ENCODE measurements around the gene JAK1. TPM values are rescaled to one million over a fixed set of nuclear protein-coding genes. Genes with fewer than 3 reads are reported as not detected.

The JAK1 gene
- total and polyA plus RNA-seq, 2 of the 8 experiments (the other 6 are each of a cell fraction or from before 2014, with no cell fraction given), result 7.8 to 24.5 TPM

GRCh38 chr1:64995316-64995715 lies 29.0 kb upstream of the JAK1 start:
- H4K20me1 ChIP-seq (replicated peaks in 1 of 2; ENCODE audit: control insufficient read depth in 1 of 2, insufficient read depth in 2 of 2, low read length in 2 of 2), result no peaks in the 10 kb centered on the region
- FAIRE-seq, result no peak
- H2AK5ac ChIP-seq (ENCODE audit: low read depth, low read length), result no peak overlapping the region
- TF ChIP-seq RFX5 (IDR thresholded peaks at IDR 0.05; ENCODE audit: borderline replicate concordance, low read depth, low read length), result no peak
- TF ChIP-seq SIN3A (conservative IDR thresholded peaks at IDR 0.05 in 1 of 2, IDR thresholded peaks at IDR 0.05 in 1 of 2; ENCODE audit: low read depth in 1 of 2, low read length in 2 of 2), result no peak
- no peak for TF ChIP-seq CREB1 (IDR thresholded peaks at IDR 0.05)
- no peak for TF ChIP-seq SIX5 (IDR thresholded peaks at IDR 0.05; ENCODE audit: low read depth, low read length)
- no peak for TF ChIP-seq BRCA1 (IDR thresholded peaks at IDR 0.05; ENCODE audit: low read depth, low read length)
- TF ChIP-seq HDAC2 (IDR thresholded peaks at IDR 0.05; ENCODE audit: borderline replicate concordance in 1 of 2, low read depth in 2 of 2, low read length in 2 of 2), result no peak
- TF ChIP-seq RXRA (IDR thresholded peaks at IDR 0.05; ENCODE audit: insufficient read depth, low read depth, low read length), result no peak
- no peak for TF ChIP-seq CTCF (IDR thresholded peaks at IDR 0.05; ENCODE audit: control extremely low read depth in 1 of 3, insufficient read depth in 1 of 3, low read depth in 1 of 3, low read length in 3 of 3)
- no peak for TF ChIP-seq SP4 (IDR thresholded peaks at IDR 0.05; ENCODE audit: low read length)
- TF ChIP-seq HDAC6 (IDR thresholded peaks at IDR 0.05; ENCODE audit: low read depth, low read length), result no peak
- TF ChIP-seq NRF1 (IDR thresholded peaks at IDR 0.05; ENCODE audit: low read depth, low read length), result no peak
- no peak for TF ChIP-seq PHF8 (conservative IDR thresholded peaks at IDR 0.05; ENCODE audit: low read depth, low read length)

More at GRCh38 chr1:64995316-64995715, 29.0 kb upstream of the JAK1 start:
- no peak overlapping the region for H2BK15ac ChIP-seq (ENCODE audit: low read length)
- no peaks in the 10 kb centered on the region for H3K4me1 ChIP-seq (replicated peaks in 1 of 4; ENCODE audit: control insufficient read depth in 3 of 4, insufficient read depth in 4 of 4, low read length in 3 of 4)
- no peak overlapping the region for H2BK5ac ChIP-seq (ENCODE audit: low read depth, low read length)
- H4K5ac ChIP-seq (ENCODE audit: insufficient read length, low read depth, low read length), result no peak overlapping the region
- CTCF ChIA-PET (ENCODE audit: partially characterized antibody), result no interaction called here
- H3K9ac ChIP-seq (replicated peaks in 1 of 4; ENCODE audit: extremely low read depth in 1 of 4, low read depth in 3 of 4, low read length in 3 of 4), result no peak overlapping the region
- H3K36me3 ChIP-seq (ENCODE audit: control insufficient read depth in 2 of 4, insufficient read depth in 4 of 4, low read length in 3 of 4), result no peaks in the 10 kb centered on the region
- no peaks in the 10 kb centered on the region for H3K27me3 ChIP-seq (replicated peaks in 1 of 4; ENCODE audit: control insufficient read depth in 3 of 4, extremely low read depth in 1 of 4, insufficient read depth in 3 of 4, low read length in 3 of 4)
- H3K4me2 ChIP-seq (ENCODE audit: insufficient read depth in 1 of 2, low read depth in 2 of 2, low read length in 2 of 2), result no peak overlapping the region
- no peak for DNase-seq (ENCODE audit: low read depth in 1 of 2, low spot score in 2 of 2)
- no peak overlapping the region for H2BK20ac ChIP-seq (ENCODE audit: low read length)
- H3K9me3 ChIP-seq (ENCODE audit: insufficient read depth in 2 of 2, low read depth in 1 of 2, low read length in 1 of 2), result peaks cover 0 to 6% of the 10 kb centered on the region in 2 experiments; a peak in 2 of 4 replicates
- H3K79me1 ChIP-seq (ENCODE audit: low read depth, low read length), result no peaks in the 10 kb centered on the region
- no peak overlapping the region for H4K91ac ChIP-seq (replicated peaks; ENCODE audit: insufficient read length, low read length)
- no peak overlapping the region for H3K18ac ChIP-seq (ENCODE audit: extremely low read depth, low read length)
- no peaks in the 10 kb centered on the region for H3K79me2 ChIP-seq (ENCODE audit: control insufficient read depth in 1 of 2, insufficient read depth in 2 of 2, low read length in 2 of 2)
- no peak overlapping the region for H4K8ac ChIP-seq (ENCODE audit: extremely low read depth, insufficient read depth, low read length)
- 81% methylated on average over 5 of the region's 5 CpGs; no CpG with 5 or more reads in 1 of the 2 experiments for WGBS, 2 experiments (ENCODE audit: extremely low coverage in 1 of 2, insufficient coverage in 1 of 2, insufficient read length in 1 of 2, insufficient replicate concordance in 2 of 2, low coverage in 1 of 2, low lambda C conversion rate in 2 of 2, missing lambda C conversion rate in 1 of 2)
- no peak overlapping the region for H3K14ac ChIP-seq (ENCODE audit: insufficient read length)
- H3K23ac ChIP-seq (ENCODE audit: insufficient read length), result no peak overlapping the region
- H2BK12ac ChIP-seq (ENCODE audit: low read depth, low read length), result no peak overlapping the region
- H3K56ac ChIP-seq (replicated peaks; ENCODE audit: insufficient read length, low read depth, low read length), result no peak overlapping the region
- no peak overlapping the region for H3K4me3 ChIP-seq (ENCODE audit: extremely low read depth in 1 of 4, insufficient read depth in 2 of 4, low read depth in 3 of 4, low read length in 4 of 4)
- no peak overlapping the region for H2AFZ ChIP-seq (ENCODE audit: low read length)
- no peak overlapping the region for H2BK120ac ChIP-seq (replicated peaks; ENCODE audit: low read depth, low read length)
- H3K27ac ChIP-seq (ENCODE audit: low read depth, low read length), result no peak overlapping the region
- POLR2A ChIA-PET (ENCODE audit: partially characterized antibody), result no interaction called here
- H3K23me2 ChIP-seq (ENCODE audit: low read depth, low read length), result no peaks in the 10 kb centered on the region
- no peak overlapping the region for H3K4ac ChIP-seq (replicated peaks; ENCODE audit: insufficient read length, low read depth, low read length)

Data from H1 (cell line).